NB4 (cell line): ENCODE results near the gene CRIP3.

Experiments
- DNase-seq: peaks from one replicate; pipeline ENCODE4 v3.0.0; 2010; ENCODE audit warnings: low read depth
- H3K4me3 ChIP-seq: one replicate; pipeline ENCODE4 v1.5.1; 2011; ENCODE audit warnings: mild to moderate bottlenecking, low read depth, low read length, moderate library complexity
- CTCF ChIP-seq: IDR thresholded peaks from one replicate; pipeline ENCODE4 v1.5.1; 2012; ENCODE audit warnings: low read depth, low read length
- MAX ChIP-seq: IDR thresholded peaks from 2 replicates; pipeline ENCODE4 v1.6.1; 2011; ENCODE audit warnings: low read depth, low read length
- MYC ChIP-seq: IDR thresholded peaks from 2 replicates; pipeline ENCODE4 v1.6.1; 2011; ENCODE audit warnings: low read depth, low read length
- POLR2A ChIP-seq: IDR thresholded peaks from 2 replicates; pipeline ENCODE4 v1.6.1; 2011; ENCODE audit warnings: mild to moderate bottlenecking; ENCODE audit not compliant: insufficient read length; ENCODE audit errors: extremely low read depth

CRIP3 gene

DNA sequence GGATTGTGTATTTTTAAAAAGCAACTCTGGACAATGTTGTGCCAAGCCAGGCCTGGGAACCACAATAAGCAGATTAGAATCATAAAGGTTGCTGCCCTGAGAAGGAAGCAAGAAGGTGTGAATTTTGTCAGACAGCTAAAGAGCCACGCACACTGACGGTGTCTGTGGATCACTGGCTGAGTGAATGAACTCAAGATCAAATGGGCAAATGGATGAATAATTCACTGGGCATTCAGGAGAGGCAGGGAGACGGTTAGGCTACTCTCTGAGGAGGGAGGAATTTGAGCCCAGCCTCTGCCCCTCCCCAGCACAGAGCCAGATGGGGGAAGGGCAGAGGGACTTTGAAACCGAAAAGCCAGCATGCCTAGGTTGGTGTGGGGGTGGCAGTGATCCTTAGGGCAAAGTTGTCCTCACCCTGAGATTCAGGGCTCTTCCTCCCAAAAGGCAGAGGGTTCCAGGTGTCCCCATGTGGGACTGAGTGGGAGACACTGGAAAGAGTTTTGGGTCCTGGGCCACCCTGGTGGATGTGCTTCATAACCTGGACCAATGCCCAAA lies 30.0 kb downstream of the CRIP3 start:
- DNase-seq: no peak
- TF ChIP-seq CTCF (no peak), POLR2A (no peak), MAX (no peak), MYC (no peak)
- no peak overlapping the region for H3K4me3 ChIP-seq

DNA sequence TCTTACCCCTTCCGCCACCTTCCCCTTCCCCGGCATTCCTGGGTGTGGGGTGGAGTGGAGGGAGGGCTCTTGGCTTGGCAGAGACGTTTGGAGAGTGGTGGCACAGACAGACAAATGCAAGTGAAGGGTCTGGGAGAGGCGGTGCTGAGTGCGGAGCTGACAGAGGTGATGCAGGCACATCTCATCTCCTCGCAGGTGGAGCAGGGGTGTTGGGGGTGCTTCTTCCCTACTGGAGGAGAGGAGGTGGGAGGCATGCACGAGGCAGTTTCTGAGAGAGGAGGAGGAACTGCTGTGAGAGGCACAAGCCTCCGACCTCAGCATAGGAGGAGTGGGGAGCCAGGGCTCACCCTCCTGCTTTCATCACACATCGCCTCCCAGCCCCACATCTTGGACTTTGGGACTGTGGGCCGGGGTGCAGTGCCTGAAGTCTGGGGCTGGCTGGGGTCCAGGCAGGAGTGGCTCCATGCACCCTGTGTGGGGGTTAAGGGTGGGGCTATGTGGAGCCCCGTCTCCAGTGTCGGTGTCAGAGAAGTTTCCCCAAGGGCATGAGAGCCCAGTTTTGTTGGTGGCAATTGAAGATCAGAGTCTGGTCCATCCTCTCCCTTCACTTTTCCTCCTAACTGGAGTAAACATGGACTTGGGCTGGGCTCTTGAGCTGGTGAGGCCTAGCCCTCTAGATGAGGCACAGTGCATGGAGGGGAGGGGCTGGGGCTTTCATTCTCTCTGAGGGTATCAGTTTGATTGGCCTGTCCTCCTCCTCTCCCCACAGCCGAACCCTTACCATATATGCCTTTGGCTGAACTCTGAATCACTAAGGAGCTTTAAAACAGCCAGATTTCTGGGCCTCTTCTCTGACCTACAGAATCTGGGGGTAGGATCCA lies 30.7 kb downstream of the CRIP3 start:
- H3K4me3 ChIP-seq: no peak overlapping the region
- TF ChIP-seq CTCF: no peak
- TF ChIP-seq POLR2A: no peak
- no peak for TF ChIP-seq MYC
- TF ChIP-seq MAX: no peak
- DNase-seq: no peak

DNA sequence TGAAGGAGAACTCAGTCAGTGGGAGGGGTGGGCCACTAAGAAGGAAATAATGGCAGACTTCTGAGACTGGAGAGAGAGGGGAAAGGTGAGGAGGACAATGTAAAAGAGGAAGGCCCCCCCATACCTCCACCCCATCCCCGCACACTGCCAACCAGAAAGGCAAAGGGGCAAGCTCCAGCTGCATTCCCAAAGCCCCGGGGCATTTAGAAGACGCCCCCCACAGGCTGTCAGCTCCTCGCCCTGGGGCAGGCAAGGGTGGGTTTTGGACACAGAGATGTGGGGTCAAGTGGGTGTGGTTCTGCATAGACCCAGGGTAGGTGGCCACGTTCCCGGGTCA lies 31.4 kb downstream of the CRIP3 start:
- no peak overlapping the region for H3K4me3 ChIP-seq
- TF ChIP-seq POLR2A (no peak), CTCF (no peak), MYC (no peak), MAX (no peak)
- no peak for DNase-seq

- no peak for DNase-seq
- no peak overlapping the region for H3K4me3 ChIP-seq
- TF ChIP-seq MYC (no peak), CTCF (no peak), POLR2A (no peak), MAX (no peak)
Observed at GRCh38 chr6:43276577-43277305, 31.9 kb downstream of the CRIP3 start.

- TF ChIP-seq MAX (no peak), MYC (no peak), POLR2A (no peak)
- DNase-seq: no peak
- no peak overlapping the region for H3K4me3 ChIP-seq
Observed at GRCh38 chr6:43275801-43276576, 32.6 kb downstream of the CRIP3 start.
